GM15510 (cell line): Measurements from ENCODE around the gene NME8.

Source experiments
- POLR2A ChIP-seq: IDR thresholded peaks from 3 replicates; pipeline ENCODE4 v1.6.1; 2011; ENCODE audit warnings: borderline replicate concordance; ENCODE audit not compliant: insufficient read length; ENCODE audit errors: extremely low read depth

NME8 gene

GRCh38 chr7:37920305-37920848 lies 72.0 kb downstream of the NME8 start, which contains the start of gene EPDR1:
TSS of gene EPDR1 (plus strand) at chr7:37920640. CDS start at chr7:37920940, 300 bp downstream.
- no peak for TF ChIP-seq POLR2A

GRCh38 chr7:37920849-37921805 lies 72.7 kb downstream of the NME8 start:
- peak; percentile 13 for TF ChIP-seq POLR2A

- TF ChIP-seq POLR2A: no peak
Measured at GRCh38 chr7:37921876-37922275, 73.5 kb downstream of the NME8 start.

- no peak for TF ChIP-seq POLR2A
Measured at GRCh38 chr7:37923996-37924395, 75.6 kb downstream of the NME8 start.

- TF ChIP-seq POLR2A: no peak
Measured at GRCh38 chr7:37924491-37925041, 76.2 kb downstream of the NME8 start.

GRCh38 chr7:37925620-37926019 lies 77.2 kb downstream of the NME8 start:
- TF ChIP-seq POLR2A: no peak

- no peak for TF ChIP-seq POLR2A
Measured at GRCh38 chr7:37927773-37928444, 79.5 kb downstream of the NME8 start.

- TF ChIP-seq POLR2A: no peak
Measured at GRCh38 chr7:37928878-37929277, 80.5 kb downstream of the NME8 start.

- TF ChIP-seq POLR2A: no peak
Measured at GRCh38 chr7:37930226-37930948, 82.0 kb downstream of the NME8 start.

- no peak for TF ChIP-seq POLR2A
Measured at GRCh38 chr7:37932543-37932942, 84.1 kb downstream of the NME8 start.

- TF ChIP-seq POLR2A: no peak
Measured at GRCh38 chr7:37933018-37933566, 84.7 kb downstream of the NME8 start.

- no peak for TF ChIP-seq POLR2A
Measured at GRCh38 chr7:37942934-37943610, 94.7 kb downstream of the NME8 start.

- TF ChIP-seq POLR2A: no peak
Measured at GRCh38 chr7:37943905-37944736, 95.7 kb downstream of the NME8 start.

GRCh38 chr7:37944737-37945054 lies 96.3 kb downstream of the NME8 start:
- TF ChIP-seq POLR2A: no peak

- no peak for TF ChIP-seq POLR2A
Measured at GRCh38 chr7:37945336-37945735, 96.9 kb downstream of the NME8 start.
